VCaP (cell line): Measurements from ENCODE around the gene PDGFD.

Source experiments
- H3K27ac ChIP-seq: fragments of 450-650 bp; 2 replicates; pipeline ENCODE4 v1.5.1; 2017
- TF ChIP-seq, protein P1 (sequence below): fragments of 450-650 bp; conservative IDR thresholded peaks from 2 replicates; pipeline ENCODE4 v1.5.1; 2017; ENCODE audit warnings: mild to moderate bottlenecking, moderate library complexity

PDGFD gene

DNA sequence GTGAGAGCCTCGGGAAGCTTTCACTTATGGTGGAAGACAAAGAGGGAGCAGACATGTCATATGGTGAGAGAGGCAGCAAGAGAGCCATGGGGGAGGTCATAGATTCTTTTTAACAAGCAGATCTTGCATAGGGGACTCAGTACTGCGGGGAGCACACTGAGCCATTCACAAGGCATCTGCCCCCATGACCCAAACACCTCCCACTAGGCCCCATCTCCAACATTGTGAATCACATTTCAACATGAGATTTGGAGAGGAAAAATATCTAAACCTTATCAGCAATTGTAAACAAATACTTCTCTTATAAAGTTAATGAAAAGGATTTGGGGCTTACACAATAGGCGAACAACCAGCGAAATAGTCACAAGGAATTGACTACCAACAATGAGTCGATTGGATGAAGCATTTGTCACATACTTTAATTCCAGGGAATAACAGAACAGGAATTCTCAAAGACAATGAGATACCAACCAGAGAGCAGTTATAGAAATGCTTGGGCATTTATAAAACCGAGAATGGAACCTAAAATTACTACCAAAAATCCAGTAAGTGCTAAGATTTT lies 120.2 kb downstream of the PDGFD start:
- H3K27ac ChIP-seq: no peak overlapping the region
- TF ChIP-seq, protein P1, sequence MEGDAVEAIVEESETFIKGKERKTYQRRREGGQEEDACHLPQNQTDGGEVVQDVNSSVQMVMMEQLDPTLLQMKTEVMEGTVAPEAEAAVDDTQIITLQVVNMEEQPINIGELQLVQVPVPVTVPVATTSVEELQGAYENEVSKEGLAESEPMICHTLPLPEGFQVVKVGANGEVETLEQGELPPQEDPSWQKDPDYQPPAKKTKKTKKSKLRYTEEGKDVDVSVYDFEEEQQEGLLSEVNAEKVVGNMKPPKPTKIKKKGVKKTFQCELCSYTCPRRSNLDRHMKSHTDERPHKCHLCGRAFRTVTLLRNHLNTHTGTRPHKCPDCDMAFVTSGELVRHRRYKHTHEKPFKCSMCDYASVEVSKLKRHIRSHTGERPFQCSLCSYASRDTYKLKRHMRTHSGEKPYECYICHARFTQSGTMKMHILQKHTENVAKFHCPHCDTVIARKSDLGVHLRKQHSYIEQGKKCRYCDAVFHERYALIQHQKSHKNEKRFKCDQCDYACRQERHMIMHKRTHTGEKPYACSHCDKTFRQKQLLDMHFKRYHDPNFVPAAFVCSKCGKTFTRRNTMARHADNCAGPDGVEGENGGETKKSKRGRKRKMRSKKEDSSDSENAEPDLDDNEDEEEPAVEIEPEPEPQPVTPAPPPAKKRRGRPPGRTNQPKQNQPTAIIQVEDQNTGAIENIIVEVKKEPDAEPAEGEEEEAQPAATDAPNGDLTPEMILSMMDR: no peak

DNA sequence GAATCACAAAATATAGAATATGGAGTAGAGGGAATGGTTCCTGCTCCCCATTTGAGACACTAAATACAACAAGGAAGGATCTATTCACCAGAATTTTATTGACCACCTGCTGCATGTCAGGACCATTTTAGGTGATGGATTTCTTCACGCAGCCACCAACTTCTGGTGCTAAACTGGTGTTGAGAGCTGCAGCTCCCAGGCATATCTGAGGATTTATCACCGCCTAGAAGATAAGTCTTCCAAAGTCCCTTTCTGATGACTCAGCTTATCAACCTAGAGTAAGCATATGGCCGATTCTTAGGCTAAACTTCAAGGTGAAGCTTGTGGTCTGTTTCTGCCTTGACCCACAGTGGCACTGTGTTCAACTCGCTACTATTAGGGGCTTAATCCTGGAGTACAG lies 120.8 kb downstream of the PDGFD start:
- TF ChIP-seq, protein P1: no peak

DNA sequence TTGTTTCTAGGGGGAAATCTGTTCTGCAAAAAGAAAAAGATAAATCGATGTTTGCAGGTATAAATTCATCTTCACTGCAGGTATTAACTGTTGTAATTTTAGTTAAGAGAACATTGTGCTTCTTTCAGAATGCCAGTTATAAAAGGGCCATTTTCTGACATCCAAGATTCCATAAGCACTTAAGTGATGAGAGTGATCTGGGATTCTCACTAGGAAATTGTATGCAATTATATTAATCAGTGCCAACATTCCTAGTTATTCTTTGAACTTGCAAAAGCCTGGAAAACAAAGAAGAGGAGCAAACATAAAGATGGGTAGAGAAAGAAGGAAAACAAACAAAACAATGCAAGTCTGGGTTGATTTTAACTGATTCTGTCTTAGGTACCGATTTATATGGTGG lies 122.2 kb downstream of the PDGFD start:
- TF ChIP-seq, protein P1: no peak

More for the DNA sequence above, 120.8 kb downstream of the PDGFD start:
- H3K27ac ChIP-seq: no peak overlapping the region

DNA sequence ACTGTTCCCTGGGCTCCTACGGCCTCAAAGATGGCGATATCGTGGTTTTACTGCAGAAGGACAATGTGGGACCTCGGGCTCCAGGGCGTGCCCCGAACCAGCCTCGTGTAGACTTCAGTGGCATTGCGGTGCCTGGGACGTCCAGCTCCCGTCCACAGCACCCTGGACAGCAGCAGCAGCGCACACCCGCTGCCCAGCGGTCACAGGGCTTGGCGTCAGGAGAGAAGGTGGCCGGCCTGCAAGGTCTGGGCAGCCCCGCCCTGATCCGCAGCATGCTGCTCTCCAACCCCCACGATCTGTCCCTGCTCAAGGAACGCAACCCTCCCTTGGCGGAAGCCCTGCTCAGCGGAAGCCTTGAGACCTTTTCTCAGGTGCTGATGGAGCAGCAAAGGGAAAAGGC lies 127.0 kb downstream of the PDGFD start:
- no peak overlapping the region for H3K27ac ChIP-seq
- TF ChIP-seq, protein P1: no peak

More for the DNA sequence above, 122.2 kb downstream of the PDGFD start:
- no peak overlapping the region for H3K27ac ChIP-seq

DNA sequence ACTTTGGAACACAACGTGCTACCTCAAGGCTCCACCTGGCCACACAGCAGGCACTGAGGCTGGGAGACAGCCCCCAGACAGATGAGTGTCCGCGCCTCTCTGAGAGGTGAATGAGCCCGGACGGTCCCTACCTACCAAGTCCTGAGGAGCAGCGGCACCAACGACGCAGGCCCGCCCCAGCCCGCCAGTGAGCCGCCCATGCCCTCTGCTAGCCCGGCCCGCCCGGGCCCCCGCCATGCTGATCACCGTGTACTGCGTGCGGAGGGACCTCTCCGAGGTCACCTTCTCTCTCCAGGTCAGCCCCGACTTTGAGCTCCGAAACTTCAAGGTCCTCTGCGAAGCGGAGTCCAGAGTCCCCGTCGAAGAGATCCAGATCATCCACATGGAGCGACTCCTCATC lies 127.4 kb downstream of the PDGFD start, which contains the start of gene DDI1:
DDI1 (plus strand) TSS at position 53 of the 400 bp plus-strand sequence; CDS start at position 236, 183 bp downstream.
- H3K27ac ChIP-seq: no peak within 1 kb of the TSS
- TF ChIP-seq, protein P1: no peak

DNA sequence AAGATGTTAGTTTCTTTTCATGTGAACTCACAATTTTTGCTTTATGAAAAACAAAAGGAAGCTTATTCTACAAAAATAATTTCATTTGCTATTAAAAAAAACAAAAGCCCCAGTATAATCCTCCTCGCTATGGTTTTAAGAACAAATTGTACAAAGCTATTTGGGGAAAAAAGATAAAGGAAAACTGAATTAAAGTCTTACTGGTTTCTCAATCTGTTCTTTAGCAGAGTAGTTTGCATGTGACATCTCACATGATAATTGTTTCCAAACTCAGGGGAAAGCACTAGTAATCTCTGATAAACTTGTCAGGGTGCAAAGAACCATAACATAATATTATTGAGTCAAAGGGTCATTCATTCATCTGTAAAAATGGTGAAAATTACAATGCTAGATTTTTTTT lies 130.4 kb downstream of the PDGFD start:
- TF ChIP-seq, protein P1: no peak
- no peak overlapping the region for H3K27ac ChIP-seq

DNA sequence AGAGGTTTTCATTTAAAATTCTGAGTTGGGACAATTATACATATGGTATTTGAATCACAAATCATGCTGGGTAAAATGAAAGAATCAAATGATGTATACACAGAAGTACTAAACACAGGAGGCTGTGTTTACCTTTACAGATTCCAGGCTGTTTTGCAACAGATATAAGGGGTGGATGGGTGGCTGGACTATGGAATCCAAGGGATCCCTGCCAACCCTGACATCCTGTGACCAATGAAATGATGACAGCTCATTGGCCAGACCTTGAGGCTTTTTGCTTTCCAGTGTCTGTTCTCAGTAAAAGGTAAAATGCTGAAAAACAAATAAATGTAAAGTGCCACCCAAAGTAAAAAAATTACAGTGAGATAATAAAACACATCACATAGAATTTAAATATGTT lies 130.8 kb downstream of the PDGFD start:
- no peak overlapping the region for H3K27ac ChIP-seq
- TF ChIP-seq, protein P1: no peak
